Activated T-helper 17 cell treated with anti-CD3 and anti-CD28 coated beads, Interleukin-2, amount 50 U/mL, for 72 hours (primary cell): Measurements from ENCODE around the gene YIPF3. TPM values are rescaled to one million over a fixed set of nuclear protein-coding genes. Genes with fewer than 3 reads are reported as not detected.
"Not testable (repeated sequence)": the region's sequence is repeated elsewhere in the genome, so short reads cannot be mapped to it uniquely, and the experiment has no call there.

ENCODE experiments used
- ATAC-seq: fragments of 150-1000 bp; cut with Tn5 transposase; replicated peaks from 2 replicates; pipeline ENCODE4 v1.10.0; 2021; ENCODE audit warnings: mild to moderate bottlenecking, moderate library complexity
- H3K27ac Mint-ChIP-seq: one replicate; pipeline ENCODE4 v1.8.0; 2022; ENCODE audit warnings: mixed read lengths
- H3K27me3 Mint-ChIP-seq: one replicate; pipeline ENCODE4 v1.8.0; 2022; ENCODE audit warnings: mixed read lengths
- H3K36me3 Mint-ChIP-seq: one replicate; pipeline ENCODE4 v1.8.0; 2022; ENCODE audit warnings: low read depth, mild to moderate bottlenecking, mixed read lengths
- H3K4me1 Mint-ChIP-seq: one replicate; pipeline ENCODE4 v1.8.0; 2022; ENCODE audit warnings: mixed read lengths
- H3K4me3 Mint-ChIP-seq: one replicate; pipeline ENCODE4 v1.8.0; 2022; ENCODE audit warnings: mild to moderate bottlenecking, mixed read lengths
- H3K9me3 Mint-ChIP-seq: one replicate; pipeline ENCODE4 v1.8.0; 2022; ENCODE audit warnings: mixed read lengths
- total RNA-seq, 2 donors: library from RNA; stranded (reverse); gene quantifications; one replicate each; pipeline ENCODE4 v1.2.3, GENCODE V29; 2022

The YIPF3 gene
- 10 to 100 TPM; 51.5 to 66.7 TPM for total RNA-seq

- Mint-ChIP-seq H3K27me3 (no peaks in the 10 kb centered on the region), H3K9me3 (no peaks in the 10 kb centered on the region), H3K36me3 (no peaks in the 10 kb centered on the region), H3K27ac (no peak within 1 kb of the TSS), H3K4me1 (peaks cover 22% of the 10 kb centered on the region), H3K4me3 (no peak within 1 kb of the TSS)
- peak; percentile 97 for ATAC-seq
Measured at GRCh38 chr6:43516697-43517504, at the start of gene YIPF3, which contains the start of gene POLR1C. YIPF3 (minus strand) TSS chr6:43516926; CDS start chr6:43516807, 119 bp downstream. POLR1C (plus strand) TSS chr6:43517089; CDS start chr6:43517110, 21 bp downstream.

- no peak overlapping the region for H3K4me3 Mint-ChIP-seq
- peaks cover 100% of the 10 kb centered on the region for H3K36me3 Mint-ChIP-seq
- no peaks in the 10 kb centered on the region for H3K27me3 Mint-ChIP-seq
- H3K4me1 Mint-ChIP-seq, result no peaks in the 10 kb centered on the region
- ATAC-seq, result no peak
- no peak overlapping the region for H3K27ac Mint-ChIP-seq
- H3K9me3 Mint-ChIP-seq, result no peaks in the 10 kb centered on the region
Measured at GRCh38 chr6:43559328-43559727, 42.6 kb upstream of the YIPF3 start.

- H3K4me3 Mint-ChIP-seq, H3K27ac Mint-ChIP-seq, H3K27me3 Mint-ChIP-seq, H3K4me1 Mint-ChIP-seq, ATAC-seq, H3K9me3 Mint-ChIP-seq: not testable (repeated sequence)
- peaks cover 100% of the 10 kb centered on the region for H3K36me3 Mint-ChIP-seq
Measured at GRCh38 chr6:43557620-43558019, 40.9 kb upstream of the YIPF3 start.

GRCh38 chr6:43547222-43547621 lies 30.5 kb upstream of the YIPF3 start:
- Mint-ChIP-seq H3K27me3 (no peaks in the 10 kb centered on the region), H3K36me3 (peaks cover 97% of the 10 kb centered on the region), H3K4me1 (peaks cover 4% of the 10 kb centered on the region), H3K27ac (peak overlapping the region; percentile 39), H3K4me3 (no peak overlapping the region), H3K9me3 (no peaks in the 10 kb centered on the region)
- no peak for ATAC-seq

- no peak overlapping the region for H3K4me3 Mint-ChIP-seq
- H3K36me3 Mint-ChIP-seq, result peaks cover 90% of the 10 kb centered on the region
- ATAC-seq, result no peak
- no peak overlapping the region for H3K27ac Mint-ChIP-seq
- H3K27me3 Mint-ChIP-seq, result no peaks in the 10 kb centered on the region
- peaks cover 4% of the 10 kb centered on the region for H3K4me1 Mint-ChIP-seq
- no peaks in the 10 kb centered on the region for H3K9me3 Mint-ChIP-seq
Measured at GRCh38 chr6:43544461-43544860, 27.7 kb upstream of the YIPF3 start.

GRCh38 chr6:43541774-43542471 lies 25.2 kb upstream of the YIPF3 start:
- Mint-ChIP-seq H3K27ac (peak overlapping the region; percentile 48), H3K4me1 (peaks cover 9% of the 10 kb centered on the region), H3K27me3 (no peaks in the 10 kb centered on the region), H3K4me3 (no peak overlapping the region), H3K36me3 (peaks cover 65% of the 10 kb centered on the region), H3K9me3 (no peaks in the 10 kb centered on the region)
- ATAC-seq, result no peak

GRCh38 chr6:43540507-43540906 lies 23.8 kb upstream of the YIPF3 start:
- Mint-ChIP-seq H3K9me3 (no peaks in the 10 kb centered on the region), H3K27ac (no peak overlapping the region), H3K4me1 (peaks cover 9% of the 10 kb centered on the region), H3K36me3 (peaks cover 51% of the 10 kb centered on the region), H3K27me3 (no peaks in the 10 kb centered on the region), H3K4me3 (no peak overlapping the region)
- no peak for ATAC-seq

- peaks cover 43% of the 10 kb centered on the region for H3K36me3 Mint-ChIP-seq
- not testable (repeated sequence) for H3K4me3 Mint-ChIP-seq, H3K27ac Mint-ChIP-seq, H3K27me3 Mint-ChIP-seq, ATAC-seq, H3K4me1 Mint-ChIP-seq, H3K9me3 Mint-ChIP-seq
Measured at GRCh38 chr6:43539409-43539808, 22.7 kb upstream of the YIPF3 start.

- H3K36me3 Mint-ChIP-seq, result peaks cover 38% of the 10 kb centered on the region
- H3K27me3 Mint-ChIP-seq, H3K27ac Mint-ChIP-seq, H3K4me1 Mint-ChIP-seq, H3K4me3 Mint-ChIP-seq, ATAC-seq, H3K9me3 Mint-ChIP-seq: not testable (repeated sequence)
Measured at GRCh38 chr6:43538986-43539385, 22.3 kb upstream of the YIPF3 start.

- H3K36me3 Mint-ChIP-seq, result no peaks in the 10 kb centered on the region
- H3K27ac Mint-ChIP-seq, result no peak overlapping the region
- no peaks in the 10 kb centered on the region for H3K27me3 Mint-ChIP-seq
- ATAC-seq, result no peak
- peaks cover under 1% of the 10 kb centered on the region for H3K4me1 Mint-ChIP-seq
- H3K9me3 Mint-ChIP-seq, result no peaks in the 10 kb centered on the region
- no peak overlapping the region for H3K4me3 Mint-ChIP-seq
Measured at GRCh38 chr6:43532201-43532600, 15.5 kb upstream of the YIPF3 start.

- no peak overlapping the region for H3K27ac Mint-ChIP-seq
- ATAC-seq, result no peak
- H3K27me3 Mint-ChIP-seq, result no peaks in the 10 kb centered on the region
Measured at GRCh38 chr6:43524483-43524961, 7.8 kb upstream of the YIPF3 start.

GRCh38 chr6:43523284-43523683 lies 6.6 kb upstream of the YIPF3 start:
- no peak for ATAC-seq
- H3K9me3 Mint-ChIP-seq, result no peaks in the 10 kb centered on the region
- no peaks in the 10 kb centered on the region for H3K36me3 Mint-ChIP-seq
- H3K4me1 Mint-ChIP-seq, result no peaks in the 10 kb centered on the region
- H3K27ac Mint-ChIP-seq, result no peak overlapping the region
- no peaks in the 10 kb centered on the region for H3K27me3 Mint-ChIP-seq
- no peak overlapping the region for H3K4me3 Mint-ChIP-seq

More at GRCh38 chr6:43524483-43524961, 7.8 kb upstream of the YIPF3 start:
- Mint-ChIP-seq H3K4me1 (no peaks in the 10 kb centered on the region), H3K9me3 (no peaks in the 10 kb centered on the region), H3K36me3 (no peaks in the 10 kb centered on the region), H3K4me3 (no peak overlapping the region)

GRCh38 chr6:43522547-43523261 lies 6.0 kb upstream of the YIPF3 start:
- no peak overlapping the region for H3K4me3 Mint-ChIP-seq
- H3K27ac Mint-ChIP-seq, result no peak overlapping the region

GRCh38 chr6:43521836-43522235 lies 5.1 kb upstream of the YIPF3 start:
- Mint-ChIP-seq H3K27ac (no peak overlapping the region), H3K4me1 (no peaks in the 10 kb centered on the region), H3K36me3 (no peaks in the 10 kb centered on the region), H3K4me3 (no peak overlapping the region), H3K27me3 (no peaks in the 10 kb centered on the region), H3K9me3 (no peaks in the 10 kb centered on the region)
- no peak for ATAC-seq

More at GRCh38 chr6:43522547-43523261, 6.0 kb upstream of the YIPF3 start:
- no peaks in the 10 kb centered on the region for H3K36me3 Mint-ChIP-seq
- no peak for ATAC-seq
- no peaks in the 10 kb centered on the region for H3K27me3 Mint-ChIP-seq
- no peaks in the 10 kb centered on the region for H3K9me3 Mint-ChIP-seq
- no peaks in the 10 kb centered on the region for H3K4me1 Mint-ChIP-seq
